Right forelimb (tissue), 1 donor: ENCODE data around the gene APMAP.
A peak's percentile ranks its signal among the peaks of the same experiment; 100 is the strongest.
"Not testable (repeated sequence)": the region's sequence is repeated elsewhere in the genome, so short reads cannot be mapped to it uniquely, and the experiment has no call there.

Source experiments
- DNase-seq: peaks from one replicate; pipeline ENCODE4 v3.0.0-alpha.2; 2018

APMAP gene

GRCh38 chr20:25006431-25007167 is 14.0 kb upstream of the APMAP start:
- DNase-seq: peak; percentile 31

- peak; percentile 26 for DNase-seq
Measured at GRCh38 chr20:25005661-25006060, 13.1 kb upstream of the APMAP start.

DNA sequence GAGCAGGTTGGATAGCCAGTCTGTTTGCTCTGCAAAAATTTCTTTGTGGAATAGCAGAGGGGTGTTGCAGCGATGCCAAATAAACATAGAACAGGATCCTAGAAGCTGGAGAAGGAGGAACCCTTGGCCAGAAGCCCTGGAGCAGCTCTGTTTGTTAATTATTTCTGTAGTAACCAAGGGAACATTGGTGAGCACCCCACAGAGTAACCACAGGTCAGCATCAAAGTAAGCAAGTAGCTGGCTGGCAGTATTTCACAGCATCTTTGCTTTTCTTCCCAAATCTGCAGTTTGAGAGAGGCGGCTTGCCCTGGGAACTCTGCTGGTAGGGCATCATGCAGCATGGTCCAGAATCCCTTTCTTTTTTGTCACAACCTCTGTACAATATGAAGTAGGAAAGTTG is 12.7 kb upstream of the APMAP start:
- peak; percentile 36 for DNase-seq

DNA sequence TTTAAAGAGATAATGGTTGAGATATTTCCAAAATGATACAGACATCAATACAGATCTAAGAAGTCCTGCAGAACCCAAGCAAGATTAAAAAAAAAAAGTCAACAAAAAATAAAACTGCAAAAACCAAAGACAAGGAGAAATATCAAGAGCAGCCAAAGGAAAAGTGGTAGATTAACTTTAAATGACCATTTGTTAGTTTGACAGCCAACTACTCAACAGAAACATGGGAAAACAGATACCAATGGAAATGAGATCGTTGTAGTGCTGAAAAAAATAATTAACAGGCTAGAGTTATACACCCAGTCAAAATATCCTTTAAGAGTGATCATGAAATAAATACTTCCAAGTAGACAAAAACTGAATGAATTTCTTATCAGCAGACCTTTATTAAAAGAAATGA is 10.5 kb upstream of the APMAP start:
- DNase-seq: no peak

DNA sequence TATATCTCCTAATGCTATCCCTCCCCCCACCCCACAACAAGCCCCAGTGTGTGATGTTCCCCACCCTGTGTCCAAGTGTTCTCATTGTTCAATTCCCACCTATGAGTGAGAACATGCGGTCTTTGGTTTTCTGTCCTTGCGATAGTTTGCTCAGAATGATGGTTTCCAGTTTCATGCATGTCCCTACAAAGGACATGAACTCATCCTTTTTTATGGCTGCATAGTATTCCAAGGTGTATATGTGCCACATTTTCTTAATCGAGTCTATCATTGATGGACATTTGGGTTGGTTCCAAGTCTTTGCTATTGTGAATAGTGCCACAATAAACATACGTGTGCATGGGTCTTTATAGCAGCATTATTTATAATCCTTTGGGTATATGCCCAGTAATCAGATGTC is 8.8 kb upstream of the APMAP start:
- not testable (repeated sequence) for DNase-seq

GRCh38 chr20:25000268-25000801 is 7.8 kb upstream of the APMAP start:
- peak; percentile 30 for DNase-seq

DNA sequence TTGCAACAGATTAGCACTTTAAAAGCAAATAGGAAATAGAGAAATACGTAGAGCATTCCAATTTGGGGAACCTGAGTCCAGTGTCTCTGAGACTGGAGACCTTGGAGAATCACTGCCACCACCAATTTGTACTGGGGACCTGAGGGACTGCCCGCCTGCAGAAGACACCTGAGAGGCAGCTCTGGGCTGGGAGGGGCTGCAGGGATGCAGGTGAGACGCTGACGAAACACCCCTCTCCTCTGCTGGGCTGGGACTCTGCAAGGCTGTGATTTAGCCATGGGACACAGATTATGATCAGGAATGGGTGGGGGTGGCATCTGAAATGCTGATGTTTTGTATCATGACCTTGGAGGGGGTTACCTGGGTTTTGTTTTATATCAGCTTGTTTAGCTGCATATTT is 7.0 kb upstream of the APMAP start:
- peak; percentile 12 for DNase-seq

GRCh38 chr20:24998631-24999445 is 6.3 kb upstream of the APMAP start:
- peak; percentile 22 for DNase-seq

DNA sequence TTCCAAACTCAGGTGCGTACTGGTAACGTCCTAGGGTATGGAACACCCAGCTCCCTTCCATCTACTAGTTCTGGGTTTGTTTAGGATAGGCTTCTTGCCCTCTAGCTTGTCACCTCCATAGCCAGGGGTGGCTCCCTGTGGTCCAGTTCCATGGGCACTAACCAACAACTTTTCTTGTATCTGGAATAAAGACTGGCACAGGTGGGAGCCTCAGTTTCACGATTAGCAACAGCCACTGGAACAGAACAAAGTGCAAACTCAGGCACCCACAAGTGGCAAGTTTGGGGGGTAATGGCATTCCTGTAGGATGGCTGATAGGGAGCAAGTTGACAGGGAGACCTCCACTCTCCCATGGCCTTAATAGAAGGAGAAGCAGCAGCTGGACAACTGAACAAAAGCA is 5.6 kb upstream of the APMAP start:
- DNase-seq: peak; percentile 22

GRCh38 chr20:24996449-24997377 is 4.2 kb upstream of the APMAP start:
- DNase-seq: no peak

GRCh38 chr20:24995741-24996448 is 3.3 kb upstream of the APMAP start:
- DNase-seq: no peak

- DNase-seq: peak; percentile 90
Measured at GRCh38 chr20:24994470-24995368, 2.2 kb upstream of the APMAP start.

DNA sequence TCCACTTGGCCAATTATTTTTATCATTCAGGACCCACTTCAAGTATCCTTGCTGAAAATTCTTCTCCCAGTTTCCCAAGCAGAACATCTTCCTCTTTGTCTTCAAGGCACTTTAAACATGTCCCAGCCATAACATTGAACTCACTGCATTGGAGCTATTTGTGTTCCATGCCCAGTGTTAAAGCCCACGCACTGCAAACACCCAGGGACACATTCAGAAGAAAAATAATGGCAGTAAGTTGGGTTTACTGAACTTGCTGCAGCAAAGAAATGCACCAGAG is 1.6 kb upstream of the APMAP start:
- DNase-seq: no peak

DNA sequence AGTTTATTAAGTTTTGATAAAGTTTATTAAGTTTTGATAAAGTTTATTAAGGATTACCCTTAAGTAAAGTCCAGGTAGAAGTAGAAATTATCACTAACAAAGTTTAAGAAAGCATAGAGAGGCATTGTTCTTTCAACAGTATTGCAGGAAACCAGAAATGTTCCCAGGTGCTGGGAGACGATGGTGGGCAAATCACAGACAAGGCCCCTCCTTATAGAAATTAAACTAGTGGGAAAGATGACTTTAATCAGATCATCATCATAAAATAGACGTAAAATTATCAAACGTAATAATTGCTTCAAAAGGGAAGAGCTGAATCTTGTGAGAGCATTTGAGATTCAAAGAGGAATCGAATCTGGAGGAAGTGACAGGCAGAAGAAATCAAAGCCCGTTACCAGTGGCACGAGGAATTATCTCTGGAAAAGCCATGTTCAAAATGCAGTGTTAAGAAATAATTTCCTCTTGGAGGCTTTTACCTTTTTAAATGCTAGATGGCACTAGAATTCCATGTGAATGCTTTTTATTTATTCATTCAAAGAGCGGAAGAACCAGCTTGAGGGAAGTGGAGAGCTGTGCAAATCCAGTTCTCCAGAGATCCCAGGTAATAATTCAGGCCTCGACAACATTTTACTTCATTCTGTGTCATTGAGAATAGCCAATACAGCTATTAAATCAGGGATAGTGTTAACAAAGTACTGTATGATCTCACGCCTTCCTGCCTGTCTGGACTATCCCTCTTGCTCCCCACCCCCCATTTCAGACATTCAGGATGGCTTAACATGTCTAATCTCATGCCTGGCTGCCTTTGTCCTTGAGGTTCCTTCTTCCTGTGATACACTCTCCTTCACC is 1.0 kb upstream of the APMAP start:
- DNase-seq: no peak

GRCh38 chr20:24991897-24992486 is 559 bp downstream of the APMAP start:
- DNase-seq: no peak

GRCh38 chr20:24990810-24991252 is 1.7 kb downstream of the APMAP start:
- DNase-seq: no peak

DNA sequence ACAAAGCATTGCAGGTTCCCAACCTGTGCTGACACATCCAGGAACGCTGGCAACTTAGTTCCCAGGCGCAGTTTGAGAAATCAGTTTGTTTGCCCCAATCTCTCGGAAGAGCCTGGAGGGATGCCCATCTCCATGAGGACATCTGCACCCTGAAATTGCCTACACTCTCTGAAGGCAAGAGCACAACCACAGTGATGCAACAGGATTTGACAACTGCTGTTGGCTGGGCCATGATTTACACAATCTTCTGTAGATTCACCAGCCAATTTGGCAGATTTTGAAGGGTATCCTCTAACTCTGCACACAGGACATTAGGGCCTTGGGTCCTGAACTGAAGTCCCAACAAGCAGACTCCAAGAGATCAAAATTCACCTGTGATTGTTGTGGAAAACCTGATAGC is 3.4 kb downstream of the APMAP start:
- DNase-seq: no peak

DNA sequence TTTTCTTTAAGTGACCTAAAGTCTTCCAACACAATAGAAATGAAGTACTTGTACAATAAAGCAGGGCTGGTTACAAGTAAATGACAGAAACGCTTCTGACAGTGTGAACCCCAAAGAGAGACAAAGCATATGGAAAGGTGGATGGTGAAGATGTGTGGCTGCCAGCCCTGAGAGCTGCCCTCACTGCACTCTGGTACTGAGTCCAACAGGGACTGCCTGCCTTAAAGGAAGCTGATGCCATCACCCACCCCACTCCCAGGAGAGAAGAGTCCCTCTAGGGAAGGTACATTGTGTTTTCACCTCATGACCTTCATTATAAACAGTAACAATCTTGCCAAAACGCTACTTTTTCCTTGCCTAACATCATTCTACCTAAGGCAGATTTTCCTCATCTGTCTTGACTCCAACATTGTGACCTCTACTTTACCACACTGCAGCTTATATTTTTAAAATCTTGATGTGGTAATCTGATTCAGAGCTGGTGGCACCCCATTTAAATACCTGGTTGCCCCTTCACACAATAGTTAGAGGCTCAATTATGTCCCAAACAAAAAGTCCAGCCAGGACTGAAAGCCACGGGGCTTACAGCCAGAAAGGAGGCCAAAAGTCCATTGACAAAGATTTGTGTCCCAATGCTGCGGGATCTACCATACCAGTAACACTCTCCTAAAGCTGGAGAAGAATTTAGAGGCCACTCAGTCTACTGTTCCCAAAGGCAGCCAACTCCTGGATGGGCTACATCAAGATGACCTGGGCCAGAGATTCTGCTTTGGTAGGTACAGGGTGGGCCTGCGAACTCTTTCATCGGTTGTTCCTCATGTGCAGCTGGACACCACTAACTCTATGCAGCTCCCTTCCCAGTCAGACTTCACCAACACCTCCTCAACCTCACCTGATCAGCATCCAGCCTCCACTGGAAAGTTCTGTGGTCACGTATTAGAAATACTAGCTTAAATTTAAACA is 4.4 kb downstream of the APMAP start:
- no peak for DNase-seq

- DNase-seq: no peak
Measured at GRCh38 chr20:24987244-24987643, 5.3 kb downstream of the APMAP start.
